BLaER1 (cell line): ENCODE data around the gene BEND7.
"Not testable (repeated sequence)": the region's sequence is repeated elsewhere in the genome, so short reads cannot be mapped to it uniquely, and the experiment has no call there.

Experiments
- H3K27ac ChIP-seq: shearing (Covaris generic); formaldehyde crosslinking; 2 replicates; pipeline ENCODE4 v1.8.1; 2022
- H3K27me3 ChIP-seq: shearing (Covaris generic); formaldehyde crosslinking; 2 replicates; pipeline ENCODE4 v1.8.1; 2022
- H3K36me3 ChIP-seq: shearing (Covaris generic); formaldehyde crosslinking; 2 replicates; pipeline ENCODE4 v1.8.1; 2022
- H3K4me1 ChIP-seq: shearing (Covaris generic); formaldehyde crosslinking; 2 replicates; pipeline ENCODE4 v1.8.1; 2022
- H3K4me2 ChIP-seq: shearing (Covaris generic); formaldehyde crosslinking; 2 replicates; pipeline ENCODE4 v1.8.1; 2022
- H3K4me3 ChIP-seq: shearing (Covaris generic); formaldehyde crosslinking; 2 replicates; pipeline ENCODE4 v1.8.1; 2022
- H3K9ac ChIP-seq: shearing (Covaris generic); formaldehyde crosslinking; 2 replicates; pipeline ENCODE4 v1.8.1; 2022
- H3K9me3 ChIP-seq: shearing (Covaris generic); formaldehyde crosslinking; 2 replicates; pipeline ENCODE4 v1.8.1; 2022
- H4K20me1 ChIP-seq: shearing (Covaris generic); formaldehyde crosslinking; 2 replicates; pipeline ENCODE4 v1.8.1; 2022
- Cebpa-rat ChIP-seq: shearing (Covaris generic); IDR thresholded peaks from 2 replicates; pipeline ENCODE4 v1.8.1; 2022

Gene BEND7

GRCh38 chr10:13555884-13556510, 27.2 kb upstream of the BEND7 start:
- no peak for TF ChIP-seq Cebpa-rat
- no peaks in the 10 kb centered on the region for H3K27me3 ChIP-seq
- H3K4me2 ChIP-seq, result no peak overlapping the region
- no peak overlapping the region for H3K4me3 ChIP-seq
- H4K20me1 ChIP-seq, result no peaks in the 10 kb centered on the region
- 0 out of 2 replicates have a peak, but pooled peaks cover under 1% of the 10 kb centered on the region for H3K9me3 ChIP-seq
- H3K9ac ChIP-seq, result no peak overlapping the region
- no peaks in the 10 kb centered on the region for H3K4me1 ChIP-seq
- no peaks in the 10 kb centered on the region for H3K36me3 ChIP-seq
- no peak overlapping the region for H3K27ac ChIP-seq

- no peak for TF ChIP-seq Cebpa-rat
- peaks cover 29% of the 10 kb centered on the region for H3K9me3 ChIP-seq
- H3K36me3 ChIP-seq, result no peaks in the 10 kb centered on the region
- no peaks in the 10 kb centered on the region for H3K4me1 ChIP-seq
- H3K4me3 ChIP-seq, result no peak overlapping the region
- H3K27me3 ChIP-seq, result no peaks in the 10 kb centered on the region
- H3K9ac ChIP-seq, result no peak overlapping the region
- H3K27ac ChIP-seq, result no peak overlapping the region
- H4K20me1 ChIP-seq, result no peaks in the 10 kb centered on the region
- H3K4me2 ChIP-seq, result no peak overlapping the region
These were observed 22.0 kb upstream of the BEND7 start for GRCh38 chr10:13550802-13551201.

GRCh38 chr10:13542533-13542932, 13.7 kb upstream of the BEND7 start:
- Histone ChIP-seq H4K20me1 (no peaks in the 10 kb centered on the region), H3K27ac (no peak overlapping the region), H3K27me3 (no peaks in the 10 kb centered on the region), H3K9me3 (no peaks in the 10 kb centered on the region), H3K4me2 (no peak overlapping the region), H3K4me3 (no peak overlapping the region), H3K36me3 (no peaks in the 10 kb centered on the region), H3K9ac (no peak overlapping the region), H3K4me1 (no peaks in the 10 kb centered on the region)
- TF ChIP-seq Cebpa-rat, result no peak

GRCh38 chr10:13537985-13538384, 9.2 kb upstream of the BEND7 start:
- H4K20me1 ChIP-seq, H3K4me3 ChIP-seq, H3K36me3 ChIP-seq, H3K9me3 ChIP-seq, H3K9ac ChIP-seq, H3K4me1 ChIP-seq, H3K27me3 ChIP-seq, H3K4me2 ChIP-seq, H3K27ac ChIP-seq: not testable (repeated sequence)

GRCh38 chr10:13536674-13537366, 8.0 kb upstream of the BEND7 start:
- no peaks in the 10 kb centered on the region for H3K36me3 ChIP-seq
- H3K27ac ChIP-seq, result no peak overlapping the region
- no peaks in the 10 kb centered on the region for H3K4me1 ChIP-seq
- H3K4me2 ChIP-seq, result no peak overlapping the region
- H3K9me3 ChIP-seq, result no peaks in the 10 kb centered on the region
- H3K27me3 ChIP-seq, result no peaks in the 10 kb centered on the region
- no peaks in the 10 kb centered on the region for H4K20me1 ChIP-seq
- H3K9ac ChIP-seq, result no peak overlapping the region
- no peak overlapping the region for H3K4me3 ChIP-seq
- no peak for TF ChIP-seq Cebpa-rat

GRCh38 chr10:13535346-13535745, 6.5 kb upstream of the BEND7 start:
- Histone ChIP-seq H3K27me3 (peaks cover 5% of the 10 kb centered on the region), H3K4me3 (no peak overlapping the region), H3K9me3 (no peaks in the 10 kb centered on the region), H3K4me1 (no peaks in the 10 kb centered on the region), H3K36me3 (no peaks in the 10 kb centered on the region), H3K27ac (no peak overlapping the region), H3K4me2 (no peak overlapping the region), H4K20me1 (no peaks in the 10 kb centered on the region), H3K9ac (no peak overlapping the region)
- no peak for TF ChIP-seq Cebpa-rat

GRCh38 chr10:13529714-13529973, 830 bp upstream of the BEND7 start:
- H4K20me1 ChIP-seq, result peaks cover 22% of the 10 kb centered on the region
- H3K27me3 ChIP-seq, result peaks cover 61% of the 10 kb centered on the region
- H3K9me3 ChIP-seq, result no peaks in the 10 kb centered on the region
- peaks cover 12% of the 10 kb centered on the region for H3K4me1 ChIP-seq
- H3K36me3 ChIP-seq, result no peaks in the 10 kb centered on the region
- no peak overlapping the region for H3K9ac ChIP-seq
- no peak overlapping the region for H3K27ac ChIP-seq
- peak overlapping the region; percentile 96 for H3K4me2 ChIP-seq
- peak overlapping the region; percentile 73 for H3K4me3 ChIP-seq
- TF ChIP-seq Cebpa-rat, result no peak

- H3K4me3 ChIP-seq, result peak overlapping the region; percentile 73
- H3K9me3 ChIP-seq, result no peaks in the 10 kb centered on the region
- no peaks in the 10 kb centered on the region for H3K36me3 ChIP-seq
- H3K4me1 ChIP-seq, result peaks cover 12% of the 10 kb centered on the region
- H3K27me3 ChIP-seq, result peaks cover 61% of the 10 kb centered on the region
- TF ChIP-seq Cebpa-rat, result no peak
- no peak overlapping the region for H3K27ac ChIP-seq
- H3K9ac ChIP-seq, result 0 out of 2 replicates have a peak overlapping the region, but pooled peaks have one; percentile 27
- H3K4me2 ChIP-seq, result peak overlapping the region; percentile 96
- peaks cover 22% of the 10 kb centered on the region for H4K20me1 ChIP-seq
These were observed 515 bp downstream of the BEND7 start for GRCh38 chr10:13528123-13528874.

GRCh38 chr10:13527864-13528122, 1.0 kb downstream of the BEND7 start:
- peak overlapping the region; percentile 73 for H3K4me3 ChIP-seq
- peaks cover 61% of the 10 kb centered on the region for H3K27me3 ChIP-seq
- no peak for TF ChIP-seq Cebpa-rat
- peaks cover 12% of the 10 kb centered on the region for H3K4me1 ChIP-seq
- H3K9me3 ChIP-seq, result no peaks in the 10 kb centered on the region
- H3K27ac ChIP-seq, result no peak overlapping the region
- H3K36me3 ChIP-seq, result no peaks in the 10 kb centered on the region
- peaks cover 22% of the 10 kb centered on the region for H4K20me1 ChIP-seq
- peak overlapping the region; percentile 96 for H3K4me2 ChIP-seq
- H3K9ac ChIP-seq, result no peak overlapping the region
